HG02938 (cell line): ENCODE measurements around the gene SGCD.

ENCODE experiments used
- ATAC-seq: cut with Tn5 transposase; IDR thresholded peaks from one replicate; pipeline ENCODE4 v1.9.1; 2021; ENCODE audit warnings: mild to moderate bottlenecking, moderate library complexity; ENCODE audit not compliant: unreplicated experiment

SGCD gene

GRCh38 chr5:156361436-156362109 is 34.6 kb downstream of the SGCD start:
- no peak for ATAC-seq

GRCh38 chr5:156363861-156364260 is 36.9 kb downstream of the SGCD start:
- ATAC-seq: no peak

- ATAC-seq: no peak
Observed at GRCh38 chr5:156366521-156366920, 39.6 kb downstream of the SGCD start.

- no peak for ATAC-seq
Observed at GRCh38 chr5:156367597-156367996, 40.6 kb downstream of the SGCD start.

GRCh38 chr5:156375895-156376495 is 49.0 kb downstream of the SGCD start:
- ATAC-seq: peak; percentile 39

GRCh38 chr5:156376751-156377150 is 49.8 kb downstream of the SGCD start:
- peak; percentile 70 for ATAC-seq

- peak; percentile 42 for ATAC-seq
Observed at GRCh38 chr5:156378159-156378558, 51.2 kb downstream of the SGCD start.

- no peak for ATAC-seq
Observed at GRCh38 chr5:156379206-156379605, 52.2 kb downstream of the SGCD start.

- no peak for ATAC-seq
Observed at GRCh38 chr5:156380848-156381247, 53.9 kb downstream of the SGCD start.

- no peak for ATAC-seq
Observed at GRCh38 chr5:156383510-156384265, 56.7 kb downstream of the SGCD start.

GRCh38 chr5:156385416-156385815 is 58.5 kb downstream of the SGCD start:
- no peak for ATAC-seq

GRCh38 chr5:156386976-156387375 is 60.0 kb downstream of the SGCD start:
- ATAC-seq: no peak

GRCh38 chr5:156387391-156387790 is 60.4 kb downstream of the SGCD start:
- ATAC-seq: no peak

- no peak for ATAC-seq
Observed at GRCh38 chr5:156388233-156388632, 61.3 kb downstream of the SGCD start.

GRCh38 chr5:156391139-156391538 is 64.2 kb downstream of the SGCD start:
- ATAC-seq: no peak

GRCh38 chr5:156393980-156394379 is 67.0 kb downstream of the SGCD start:
- ATAC-seq: no peak

GRCh38 chr5:156394642-156395305 is 67.8 kb downstream of the SGCD start:
- ATAC-seq: no peak

GRCh38 chr5:156395306-156395675 is 68.3 kb downstream of the SGCD start:
- ATAC-seq: no peak

GRCh38 chr5:156396063-156396829 is 69.3 kb downstream of the SGCD start:
- no peak for ATAC-seq

- ATAC-seq: no peak
Observed at GRCh38 chr5:156396830-156397081, 69.8 kb downstream of the SGCD start.

GRCh38 chr5:156399323-156399722 is 72.4 kb downstream of the SGCD start:
- no peak for ATAC-seq
